ENCODE results near the gene RIPPLY2.

DNA sequence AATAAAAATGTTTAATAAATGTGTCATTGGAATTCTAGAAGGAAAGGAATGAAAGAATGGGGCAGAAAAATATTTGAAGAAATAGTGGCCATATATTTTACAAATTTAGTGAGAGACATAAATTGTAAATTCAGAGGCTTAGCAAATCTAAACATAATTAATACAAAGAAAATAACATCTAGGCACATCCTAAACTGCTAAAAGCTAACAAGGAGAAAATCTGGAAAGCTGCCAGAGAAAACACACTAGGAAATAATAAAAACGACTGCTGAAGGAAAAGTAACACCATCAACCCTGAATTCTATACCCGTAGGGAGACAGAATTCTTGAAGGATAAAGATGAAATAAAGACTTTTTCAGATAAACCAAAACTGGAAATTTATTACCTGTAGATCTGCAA lies 30.1 kb downstream of the RIPPLY2 start:
- TF ChIP-seq POLR2AphosphoS5 (IDR thresholded peaks at IDR 0.05; ENCODE audit: low read depth, low read length): no peak
- TF ChIP-seq, protein P1, sequence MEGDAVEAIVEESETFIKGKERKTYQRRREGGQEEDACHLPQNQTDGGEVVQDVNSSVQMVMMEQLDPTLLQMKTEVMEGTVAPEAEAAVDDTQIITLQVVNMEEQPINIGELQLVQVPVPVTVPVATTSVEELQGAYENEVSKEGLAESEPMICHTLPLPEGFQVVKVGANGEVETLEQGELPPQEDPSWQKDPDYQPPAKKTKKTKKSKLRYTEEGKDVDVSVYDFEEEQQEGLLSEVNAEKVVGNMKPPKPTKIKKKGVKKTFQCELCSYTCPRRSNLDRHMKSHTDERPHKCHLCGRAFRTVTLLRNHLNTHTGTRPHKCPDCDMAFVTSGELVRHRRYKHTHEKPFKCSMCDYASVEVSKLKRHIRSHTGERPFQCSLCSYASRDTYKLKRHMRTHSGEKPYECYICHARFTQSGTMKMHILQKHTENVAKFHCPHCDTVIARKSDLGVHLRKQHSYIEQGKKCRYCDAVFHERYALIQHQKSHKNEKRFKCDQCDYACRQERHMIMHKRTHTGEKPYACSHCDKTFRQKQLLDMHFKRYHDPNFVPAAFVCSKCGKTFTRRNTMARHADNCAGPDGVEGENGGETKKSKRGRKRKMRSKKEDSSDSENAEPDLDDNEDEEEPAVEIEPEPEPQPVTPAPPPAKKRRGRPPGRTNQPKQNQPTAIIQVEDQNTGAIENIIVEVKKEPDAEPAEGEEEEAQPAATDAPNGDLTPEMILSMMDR (IDR thresholded peaks at IDR 0.05): no peak
- TF ChIP-seq FOSL2 (IDR thresholded peaks at IDR 0.05; ENCODE audit: borderline replicate concordance, low read depth): no peak
- TF ChIP-seq, protein P2, sequence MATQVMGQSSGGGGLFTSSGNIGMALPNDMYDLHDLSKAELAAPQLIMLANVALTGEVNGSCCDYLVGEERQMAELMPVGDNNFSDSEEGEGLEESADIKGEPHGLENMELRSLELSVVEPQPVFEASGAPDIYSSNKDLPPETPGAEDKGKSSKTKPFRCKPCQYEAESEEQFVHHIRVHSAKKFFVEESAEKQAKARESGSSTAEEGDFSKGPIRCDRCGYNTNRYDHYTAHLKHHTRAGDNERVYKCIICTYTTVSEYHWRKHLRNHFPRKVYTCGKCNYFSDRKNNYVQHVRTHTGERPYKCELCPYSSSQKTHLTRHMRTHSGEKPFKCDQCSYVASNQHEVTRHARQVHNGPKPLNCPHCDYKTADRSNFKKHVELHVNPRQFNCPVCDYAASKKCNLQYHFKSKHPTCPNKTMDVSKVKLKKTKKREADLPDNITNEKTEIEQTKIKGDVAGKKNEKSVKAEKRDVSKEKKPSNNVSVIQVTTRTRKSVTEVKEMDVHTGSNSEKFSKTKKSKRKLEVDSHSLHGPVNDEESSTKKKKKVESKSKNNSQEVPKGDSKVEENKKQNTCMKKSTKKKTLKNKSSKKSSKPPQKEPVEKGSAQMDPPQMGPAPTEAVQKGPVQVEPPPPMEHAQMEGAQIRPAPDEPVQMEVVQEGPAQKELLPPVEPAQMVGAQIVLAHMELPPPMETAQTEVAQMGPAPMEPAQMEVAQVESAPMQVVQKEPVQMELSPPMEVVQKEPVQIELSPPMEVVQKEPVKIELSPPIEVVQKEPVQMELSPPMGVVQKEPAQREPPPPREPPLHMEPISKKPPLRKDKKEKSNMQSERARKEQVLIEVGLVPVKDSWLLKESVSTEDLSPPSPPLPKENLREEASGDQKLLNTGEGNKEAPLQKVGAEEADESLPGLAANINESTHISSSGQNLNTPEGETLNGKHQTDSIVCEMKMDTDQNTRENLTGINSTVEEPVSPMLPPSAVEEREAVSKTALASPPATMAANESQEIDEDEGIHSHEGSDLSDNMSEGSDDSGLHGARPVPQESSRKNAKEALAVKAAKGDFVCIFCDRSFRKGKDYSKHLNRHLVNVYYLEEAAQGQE (IDR thresholded peaks at IDR 0.05; ENCODE audit: low read depth, low read length): no peak
- TF ChIP-seq EZH2phosphoT487 (IDR thresholded peaks at IDR 0.05; ENCODE audit: borderline replicate concordance, low read depth): no peak
